ENCODE measurements around the gene TRA2A. TPM values are rescaled to one million over a fixed set of nuclear protein-coding genes. Genes with fewer than 3 reads are reported as not detected.

The TRA2A gene
- total RNA-seq, 4 donors from 2014 or later: 31.6 to 49.0 (median 42.8) TPM

DNA sequence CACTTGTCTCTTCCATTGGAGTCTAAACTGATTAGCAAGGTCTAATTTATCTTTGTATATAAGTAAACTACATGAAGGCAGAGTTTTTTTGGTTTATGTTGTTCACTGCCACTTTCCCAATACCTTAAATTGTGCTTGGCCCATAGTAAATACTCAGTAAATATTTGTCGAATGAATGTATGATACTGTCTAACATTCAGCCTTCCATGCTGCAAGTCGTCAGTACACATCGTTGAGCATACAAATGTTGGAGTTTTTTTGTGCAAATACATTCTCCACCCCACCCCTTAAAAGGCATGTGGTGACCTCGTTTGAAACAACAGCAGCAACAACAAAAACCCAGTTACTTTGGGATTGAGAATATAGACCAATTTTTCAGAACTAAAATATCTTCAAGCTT, 44.1 kb downstream of the TRA2A start:
- Histone ChIP-seq H3K36me3 (no peaks in the 10 kb centered on the region), H3K27ac (no peak overlapping the region), H3K4me1 (no peaks in the 10 kb centered on the region), H3K27me3 (peaks cover 5% of the 10 kb centered on the region), H3K9me3 (no peaks in the 10 kb centered on the region), H3K4me3 (replicated peaks in 1 of 3) (no peak overlapping the region)
- intact Hi-C loops (cut with DNase I): no loop called here
- TF ChIP-seq, protein P1, sequence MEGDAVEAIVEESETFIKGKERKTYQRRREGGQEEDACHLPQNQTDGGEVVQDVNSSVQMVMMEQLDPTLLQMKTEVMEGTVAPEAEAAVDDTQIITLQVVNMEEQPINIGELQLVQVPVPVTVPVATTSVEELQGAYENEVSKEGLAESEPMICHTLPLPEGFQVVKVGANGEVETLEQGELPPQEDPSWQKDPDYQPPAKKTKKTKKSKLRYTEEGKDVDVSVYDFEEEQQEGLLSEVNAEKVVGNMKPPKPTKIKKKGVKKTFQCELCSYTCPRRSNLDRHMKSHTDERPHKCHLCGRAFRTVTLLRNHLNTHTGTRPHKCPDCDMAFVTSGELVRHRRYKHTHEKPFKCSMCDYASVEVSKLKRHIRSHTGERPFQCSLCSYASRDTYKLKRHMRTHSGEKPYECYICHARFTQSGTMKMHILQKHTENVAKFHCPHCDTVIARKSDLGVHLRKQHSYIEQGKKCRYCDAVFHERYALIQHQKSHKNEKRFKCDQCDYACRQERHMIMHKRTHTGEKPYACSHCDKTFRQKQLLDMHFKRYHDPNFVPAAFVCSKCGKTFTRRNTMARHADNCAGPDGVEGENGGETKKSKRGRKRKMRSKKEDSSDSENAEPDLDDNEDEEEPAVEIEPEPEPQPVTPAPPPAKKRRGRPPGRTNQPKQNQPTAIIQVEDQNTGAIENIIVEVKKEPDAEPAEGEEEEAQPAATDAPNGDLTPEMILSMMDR (IDR thresholded peaks at IDR 0.05): no peak
- no peak for TF ChIP-seq POLR2A (IDR thresholded peaks at IDR 0.05)
- 51 to 58% methylated on average over 4 of the region's 4 CpGs for WGBS, 2 donors
- DNase-seq: no peak

DNA sequence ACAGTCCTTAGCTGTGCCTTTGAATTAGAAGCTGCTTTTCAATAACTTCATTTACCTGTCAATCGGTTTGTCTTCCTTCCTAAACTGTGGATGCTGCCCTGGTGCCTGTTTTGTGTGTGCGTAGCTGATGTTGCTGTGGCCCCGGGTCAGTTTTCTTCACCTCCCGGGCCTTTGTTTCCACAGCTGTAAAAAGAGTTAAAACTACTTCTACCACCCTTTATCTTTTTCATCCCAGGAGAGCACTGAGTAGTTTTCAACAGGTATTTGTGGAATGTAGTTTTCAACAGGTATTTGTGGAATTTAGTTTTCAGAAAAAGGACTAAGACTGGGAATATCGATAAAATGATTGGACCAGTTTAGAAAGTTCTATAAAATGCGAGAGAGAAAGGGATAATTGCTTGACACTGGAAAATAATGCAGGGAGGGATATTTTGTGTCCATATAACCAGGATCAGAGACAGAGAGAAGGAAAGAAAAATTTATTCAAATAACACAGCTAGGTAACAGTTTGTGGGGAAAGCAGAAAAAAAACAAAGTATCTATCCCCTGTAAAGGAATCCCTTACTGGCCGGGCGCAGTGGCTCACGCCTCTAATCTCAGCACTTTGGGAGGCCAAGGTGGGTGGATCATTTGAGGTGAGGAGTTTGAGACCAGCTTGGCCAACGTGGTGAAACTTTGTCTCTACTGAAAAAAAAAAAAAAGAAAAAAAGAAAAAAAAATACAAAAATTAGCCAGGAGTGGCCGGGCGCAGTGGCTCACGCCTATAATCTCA, 45.6 kb downstream of the TRA2A start:
- no peak overlapping the region for H3K27ac ChIP-seq
- H3K9me3 ChIP-seq: no peaks in the 10 kb centered on the region
- intact Hi-C loops (cut with DNase I): no loop called here
- TF ChIP-seq, protein P1 (IDR thresholded peaks at IDR 0.05): no peak
- no peak for TF ChIP-seq POLR2A (IDR thresholded peaks at IDR 0.05)
- H3K27me3 ChIP-seq: peaks cover 5% of the 10 kb centered on the region
- no peak for DNase-seq
- H3K4me3 ChIP-seq (replicated peaks in 1 of 3): no peak overlapping the region
- WGBS, 2 donors: 67% methylated on average over 13 of the region's 13 CpGs
- H3K36me3 ChIP-seq: no peaks in the 10 kb centered on the region
- H3K4me1 ChIP-seq: no peaks in the 10 kb centered on the region

- no peak overlapping the region for H3K4me3 ChIP-seq (replicated peaks in 1 of 3)
- DNase-seq: no peak
- H3K36me3 ChIP-seq: no peaks in the 10 kb centered on the region
- WGBS, 2 donors: 93 to 94% methylated on average over 4 of the region's 4 CpGs
- H3K9me3 ChIP-seq: no peaks in the 10 kb centered on the region
- intact Hi-C loops (cut with DNase I): no loop called here
- H3K4me1 ChIP-seq: no peaks in the 10 kb centered on the region
- peaks cover 19% of the 10 kb centered on the region for H3K27me3 ChIP-seq
- no peak overlapping the region for H3K27ac ChIP-seq
- TF ChIP-seq, protein P1 (IDR thresholded peaks at IDR 0.05): no peak
- no peak for TF ChIP-seq POLR2A (IDR thresholded peaks at IDR 0.05)
Measured at GRCh38 chr7:23482686-23483085, 49.1 kb downstream of the TRA2A start.

DNA sequence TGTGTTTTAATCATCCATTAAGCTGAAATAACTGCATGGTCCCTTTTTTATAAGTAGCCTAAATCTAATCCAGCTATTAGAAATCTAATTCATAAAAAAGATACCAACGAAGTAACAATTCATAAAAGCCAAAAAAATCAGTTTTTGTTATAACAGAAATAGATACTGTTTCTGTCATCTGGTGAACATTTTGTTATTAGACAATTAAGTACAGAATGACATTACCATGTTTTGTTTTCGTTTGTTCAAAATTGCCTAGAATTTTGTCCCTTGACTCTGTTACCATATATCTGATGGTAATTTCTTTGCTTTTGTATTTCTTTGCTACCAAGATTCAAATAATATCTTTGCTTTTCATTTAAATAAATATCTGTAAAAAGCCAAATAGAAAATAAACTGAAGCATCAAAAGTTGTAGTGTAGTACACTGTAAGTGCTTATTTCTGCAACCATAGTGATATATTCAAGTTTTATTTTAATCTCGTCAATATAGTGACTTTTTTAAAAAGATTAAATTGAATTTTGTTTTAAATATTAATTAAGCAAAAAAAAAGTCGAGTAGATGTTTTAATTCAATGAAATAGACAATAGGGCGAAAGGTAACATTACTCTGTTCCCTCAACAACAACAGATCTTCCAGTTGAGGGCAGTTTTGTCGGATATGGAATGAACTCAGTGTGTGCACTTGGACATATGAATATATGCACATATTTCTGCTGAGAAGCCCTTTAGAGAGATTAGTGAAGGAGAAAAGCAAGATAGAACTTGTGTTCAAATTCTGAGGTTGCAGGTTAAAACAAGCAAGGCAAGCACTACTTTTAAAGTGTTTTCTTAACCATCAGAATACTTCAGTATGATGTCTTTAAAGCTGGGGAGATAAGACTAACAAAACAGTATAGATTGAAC, 53.6 kb downstream of the TRA2A start:
- peaks cover 40% of the 10 kb centered on the region for H3K27me3 ChIP-seq
- TF ChIP-seq POLR2A (IDR thresholded peaks at IDR 0.05): no peak
- TF ChIP-seq, protein P1 (IDR thresholded peaks at IDR 0.05): no peak

DNA sequence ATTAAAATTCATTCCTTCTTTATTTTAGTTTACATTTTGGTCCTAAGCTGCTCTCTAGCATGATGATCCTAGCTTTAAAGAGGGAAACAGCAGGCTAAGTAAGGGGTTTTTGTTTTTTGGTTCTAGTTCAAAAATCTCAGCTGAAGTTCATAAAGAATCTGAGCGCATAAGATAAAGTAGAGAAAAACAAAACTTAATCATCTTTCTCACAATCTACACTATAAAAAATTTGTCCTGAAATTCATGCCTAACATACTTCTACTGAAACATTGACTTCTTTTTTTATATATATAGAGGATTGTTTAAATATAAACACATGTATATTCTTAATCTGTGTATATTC, 54.7 kb downstream of the TRA2A start:
- peaks cover 50% of the 10 kb centered on the region for H3K27me3 ChIP-seq
- intact Hi-C loops (cut with DNase I): no loop called here
- no peaks in the 10 kb centered on the region for H3K36me3 ChIP-seq
- H3K27ac ChIP-seq: no peak overlapping the region
- DNase-seq: no peak
- TF ChIP-seq POLR2A (IDR thresholded peaks at IDR 0.05): no peak
- TF ChIP-seq, protein P1 (IDR thresholded peaks at IDR 0.05): no peak
- no peak overlapping the region for H3K4me3 ChIP-seq (replicated peaks in 1 of 3)
- WGBS, 2 donors: 88 to 89% methylated on average over 1 of the region's 1 CpG
- H3K9me3 ChIP-seq: no peaks in the 10 kb centered on the region
- peaks cover 5 to 10% of the 10 kb centered on the region in 2 donors for H3K4me1 ChIP-seq

More for the DNA sequence above, 53.6 kb downstream of the TRA2A start:
- DNase-seq: no peak
- H3K36me3 ChIP-seq: no peaks in the 10 kb centered on the region
- H3K4me3 ChIP-seq (replicated peaks in 1 of 3): no peak overlapping the region
- intact Hi-C loops (cut with DNase I): no loop called here
- H3K27ac ChIP-seq: no peak overlapping the region
- H3K4me1 ChIP-seq: peaks cover 5 to 10% of the 10 kb centered on the region in 2 donors
- no peaks in the 10 kb centered on the region for H3K9me3 ChIP-seq
- WGBS, 2 donors: 87 to 91% methylated on average over 6 of the region's 6 CpGs
